NCI-H2227 (cell line): Measurements from ENCODE around the gene TRIO.

Experiments
- DNase-seq: peaks from one replicate; lab custom pipeline; 2025; ENCODE audit not compliant: unreplicated experiment; lab: John Stamatoyannopoulos, UW

The TRIO gene

GRCh38 chr5:14322437-14323187 lies 179.5 kb downstream of the TRIO start:
- DNase-seq, result no peak

DNA sequence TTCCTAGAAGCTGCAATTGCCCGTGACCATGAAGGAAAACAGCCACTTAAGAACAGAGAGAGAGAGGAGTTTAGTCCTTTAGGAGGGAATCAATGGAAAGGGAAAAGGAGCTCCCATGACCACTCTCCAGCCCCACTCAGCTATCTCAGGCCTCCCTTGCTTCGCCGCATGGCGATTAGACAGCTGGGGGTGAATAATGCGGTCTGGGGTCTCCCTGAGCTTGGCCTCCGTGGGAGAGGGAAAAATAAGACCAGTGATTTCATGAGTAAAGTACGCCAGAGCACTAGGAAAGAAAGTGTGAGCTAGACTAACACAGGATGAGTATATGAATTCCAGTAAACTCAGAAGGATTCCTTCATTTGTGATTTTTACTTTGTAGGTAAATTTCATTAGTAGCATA lies 180.3 kb downstream of the TRIO start:
- DNase-seq, result no peak

GRCh38 chr5:14325369-14325768 lies 182.2 kb downstream of the TRIO start:
- no peak for DNase-seq

GRCh38 chr5:14326035-14326903 lies 183.1 kb downstream of the TRIO start:
- DNase-seq, result peak; percentile 60

DNA sequence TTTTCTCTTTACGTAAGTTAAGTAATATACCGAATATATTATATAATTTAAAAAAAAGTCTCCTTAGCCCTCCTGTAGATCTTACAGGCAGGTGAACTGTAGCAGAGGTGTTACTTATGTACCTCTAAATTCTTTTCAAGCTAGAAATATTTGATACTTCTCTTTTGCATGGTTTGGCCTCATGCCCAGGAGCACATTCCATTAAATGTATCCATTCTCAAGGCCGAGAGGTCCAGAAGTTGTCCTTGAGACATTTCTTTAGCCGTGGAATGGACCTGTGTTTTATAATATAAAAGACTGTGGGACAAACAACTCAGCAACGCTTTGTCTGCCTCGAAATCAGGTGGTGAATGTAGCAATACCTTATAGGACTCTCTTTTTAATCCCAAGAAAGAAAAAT lies 184.5 kb downstream of the TRIO start:
- DNase-seq, result no peak

DNA sequence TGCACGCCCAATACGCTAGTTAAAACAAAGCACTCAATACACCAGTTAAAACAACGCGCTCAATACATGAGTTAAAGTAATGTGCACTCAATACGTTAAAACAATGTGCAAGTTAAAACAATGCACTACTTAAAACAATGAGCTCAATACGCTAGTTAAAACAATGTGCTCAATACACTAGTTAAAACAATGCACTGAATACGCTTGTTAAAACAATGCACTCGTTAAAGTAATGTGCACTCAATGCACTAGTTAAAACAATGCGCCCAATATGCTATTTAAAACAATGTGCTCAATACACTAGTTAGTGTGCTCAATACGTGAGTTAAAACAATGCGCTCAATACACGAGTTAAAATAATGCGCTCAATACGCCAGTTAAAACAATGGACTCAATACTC lies 185.0 kb downstream of the TRIO start:
- no peak for DNase-seq

GRCh38 chr5:14330291-14330690 lies 187.1 kb downstream of the TRIO start:
- no peak for DNase-seq

GRCh38 chr5:14330729-14331385 lies 187.7 kb downstream of the TRIO start:
- DNase-seq, result no peak

DNA sequence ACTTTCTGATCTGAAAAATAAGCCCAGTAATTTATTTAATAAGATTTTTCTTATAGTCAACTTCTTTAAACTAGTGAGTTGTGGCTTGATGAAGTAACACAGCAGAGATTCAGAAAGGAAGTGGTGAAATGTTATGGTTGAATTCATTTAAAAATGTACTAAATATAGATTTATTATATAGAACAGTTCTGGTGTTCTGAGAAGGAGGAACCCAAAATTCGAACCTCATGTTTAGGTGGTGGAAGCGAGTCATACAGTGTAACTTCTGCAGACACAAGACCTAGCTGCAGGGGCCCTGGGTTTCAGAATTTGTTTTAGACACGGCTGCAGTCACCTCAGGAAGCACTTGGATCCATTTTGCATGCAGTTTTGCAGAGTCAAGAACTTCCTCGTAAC lies 188.2 kb downstream of the TRIO start:
- DNase-seq, result no peak

DNA sequence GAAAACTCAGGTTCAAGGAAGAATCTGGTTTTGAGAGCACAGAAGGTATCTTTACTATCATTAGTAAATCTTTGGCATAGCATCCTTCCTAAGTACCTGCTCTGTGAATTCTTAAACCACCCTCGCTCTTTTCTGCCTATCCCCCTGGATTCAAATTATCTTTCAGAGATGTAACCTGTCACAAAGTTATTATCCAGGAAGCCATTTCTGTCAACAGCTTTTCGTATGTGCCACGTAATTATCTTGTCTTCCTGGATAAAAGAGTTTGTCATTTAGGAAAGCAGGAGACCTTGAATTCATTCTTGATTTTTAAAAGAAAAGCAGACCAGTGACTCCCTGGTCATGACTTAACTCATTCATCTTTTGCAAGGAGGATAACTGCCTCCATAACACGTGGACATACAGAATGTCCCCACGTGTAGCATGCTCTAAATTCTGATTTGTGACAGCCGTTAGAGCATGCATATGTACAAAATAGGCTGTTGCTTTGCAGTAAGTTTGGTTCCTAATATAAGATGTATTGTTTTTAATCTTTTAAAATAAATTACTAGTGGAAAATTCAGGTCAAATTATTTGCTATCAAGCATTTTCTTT lies 189.0 kb downstream of the TRIO start:
- DNase-seq, result peak; percentile 21

DNA sequence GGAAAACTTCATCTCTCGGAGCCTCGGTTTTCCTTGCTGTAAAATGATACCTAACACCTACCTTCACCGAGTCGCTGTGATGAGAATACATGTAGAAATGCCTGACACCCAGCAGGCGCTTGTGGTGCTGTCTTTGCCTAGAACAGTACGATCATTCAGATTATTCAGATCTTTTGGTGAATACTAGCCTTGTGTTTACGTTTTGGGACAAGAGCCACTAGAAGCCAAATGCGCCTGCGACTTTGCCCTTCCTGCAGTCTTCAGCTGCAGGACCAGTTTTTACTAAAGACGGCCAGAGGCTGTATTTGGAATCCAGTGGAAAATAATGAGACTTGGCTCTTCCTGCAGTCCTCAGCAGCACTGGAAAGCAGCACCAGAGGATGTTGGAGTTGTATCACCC lies 189.6 kb downstream of the TRIO start:
- no peak for DNase-seq

GRCh38 chr5:14337593-14337992 lies 194.5 kb downstream of the TRIO start:
- DNase-seq, result no peak

- no peak for DNase-seq
Measured at GRCh38 chr5:14339468-14339867, 196.3 kb downstream of the TRIO start.

DNA sequence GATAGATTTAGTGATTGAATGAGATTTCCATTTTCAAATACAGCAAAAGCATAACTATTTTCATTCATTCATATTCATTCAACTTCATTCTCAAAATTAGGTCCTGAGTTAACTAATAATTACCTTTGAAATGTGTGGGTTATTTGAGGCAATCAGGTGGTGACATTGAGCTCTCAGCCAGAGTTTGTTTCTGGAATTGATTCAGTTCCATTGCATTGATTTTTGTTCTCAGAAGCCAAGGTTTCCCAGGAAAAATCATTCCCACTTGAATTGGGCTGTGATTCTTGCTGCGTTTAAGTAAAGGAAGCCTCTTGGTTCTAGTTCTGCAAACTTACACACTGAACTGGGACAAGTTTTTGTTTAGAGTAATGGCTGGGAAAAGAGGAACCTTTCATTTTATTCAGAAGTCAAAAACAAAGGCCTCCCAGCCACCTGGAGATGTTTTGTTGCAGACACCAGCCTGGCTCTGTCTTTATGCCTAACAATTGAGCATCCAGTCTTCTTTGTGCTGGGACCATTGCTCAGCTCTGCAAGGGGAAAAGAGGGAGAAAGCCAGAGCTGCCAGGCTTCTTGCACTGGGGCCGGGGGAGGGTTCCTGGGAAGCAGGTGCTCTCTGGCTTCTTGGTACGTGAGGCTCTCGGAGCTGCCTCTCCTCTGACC lies 198.6 kb downstream of the TRIO start:
- DNase-seq, result no peak

DNA sequence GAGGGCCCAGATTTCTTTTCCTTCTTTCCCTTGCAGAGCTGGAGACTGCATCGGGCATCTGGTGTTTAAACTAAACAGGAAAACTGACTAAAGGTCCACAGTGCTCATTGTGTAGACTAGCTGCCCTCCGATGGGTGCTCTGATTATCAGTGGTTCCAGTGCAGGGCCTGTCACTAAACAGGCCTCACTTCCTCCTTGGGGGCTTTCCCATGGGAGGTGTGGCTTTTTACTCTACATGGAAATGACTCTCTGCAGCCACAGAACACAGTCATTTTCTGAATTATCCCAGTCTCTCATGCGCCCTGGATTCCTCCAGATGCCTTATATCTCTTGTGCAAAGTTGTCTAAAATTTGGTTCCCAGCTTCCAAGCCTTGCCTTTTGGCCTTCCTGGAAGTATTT lies 199.2 kb downstream of the TRIO start:
- no peak for DNase-seq

DNA sequence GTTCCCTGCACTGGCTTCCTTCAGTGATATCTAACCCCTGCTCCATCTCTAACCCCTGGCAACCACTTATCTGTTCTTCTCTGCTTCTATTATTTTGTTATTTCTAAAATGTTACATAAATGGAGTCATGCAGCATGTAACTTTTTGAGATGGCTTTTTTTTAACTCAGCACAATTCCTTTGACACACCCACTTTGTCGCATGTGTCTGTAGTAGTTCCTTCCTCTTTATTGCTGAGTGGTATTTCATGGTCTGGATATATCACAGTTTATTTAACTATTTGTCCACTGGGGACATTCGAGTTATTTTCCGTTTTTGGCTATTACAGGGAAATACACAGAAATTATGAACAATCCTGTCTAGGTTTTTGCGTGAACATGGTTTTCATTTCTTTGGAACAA lies 200.2 kb downstream of the TRIO start:
- no peak for DNase-seq

DNA sequence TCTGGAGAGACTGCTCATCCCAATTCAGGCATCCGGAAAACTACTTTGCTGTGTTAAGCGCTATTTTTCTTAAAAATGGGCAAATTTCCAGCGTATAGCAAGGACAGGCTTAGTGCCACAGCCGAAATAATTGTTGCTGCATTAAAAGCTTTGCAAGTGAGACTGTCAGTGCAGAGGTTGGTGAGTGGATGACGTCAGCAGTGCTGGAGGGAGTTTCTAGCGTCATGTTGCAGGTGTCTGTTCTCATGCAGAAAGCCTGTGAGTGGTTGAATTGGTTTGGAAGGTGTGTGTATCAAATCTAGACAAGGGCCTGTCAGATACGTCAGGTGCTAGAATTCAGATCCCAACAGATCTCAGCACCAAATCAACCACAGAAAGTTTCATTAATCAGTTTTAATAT lies 204.4 kb downstream of the TRIO start:
- DNase-seq, result no peak

- no peak for DNase-seq
Measured at GRCh38 chr5:14348142-14348541, 205.0 kb downstream of the TRIO start.

DNA sequence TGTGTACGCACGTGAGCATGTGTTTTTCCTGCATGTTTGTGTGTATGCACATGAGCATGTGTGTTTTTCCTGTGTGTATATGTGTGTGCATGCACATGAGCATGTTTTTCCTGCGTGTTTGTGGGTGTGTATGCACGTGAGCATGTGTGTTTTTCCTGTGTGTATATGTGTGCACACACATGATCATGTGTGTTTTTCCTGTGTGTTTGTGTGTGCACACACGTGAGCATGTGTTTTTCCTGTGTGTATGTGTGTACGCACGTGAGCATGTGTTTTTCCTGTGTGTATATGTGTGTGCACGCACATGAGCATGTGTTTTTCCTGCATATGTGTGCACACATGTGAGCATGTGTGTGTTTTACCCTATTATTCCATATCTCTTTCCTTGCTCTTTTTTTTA lies 205.9 kb downstream of the TRIO start:
- DNase-seq, result no peak

DNA sequence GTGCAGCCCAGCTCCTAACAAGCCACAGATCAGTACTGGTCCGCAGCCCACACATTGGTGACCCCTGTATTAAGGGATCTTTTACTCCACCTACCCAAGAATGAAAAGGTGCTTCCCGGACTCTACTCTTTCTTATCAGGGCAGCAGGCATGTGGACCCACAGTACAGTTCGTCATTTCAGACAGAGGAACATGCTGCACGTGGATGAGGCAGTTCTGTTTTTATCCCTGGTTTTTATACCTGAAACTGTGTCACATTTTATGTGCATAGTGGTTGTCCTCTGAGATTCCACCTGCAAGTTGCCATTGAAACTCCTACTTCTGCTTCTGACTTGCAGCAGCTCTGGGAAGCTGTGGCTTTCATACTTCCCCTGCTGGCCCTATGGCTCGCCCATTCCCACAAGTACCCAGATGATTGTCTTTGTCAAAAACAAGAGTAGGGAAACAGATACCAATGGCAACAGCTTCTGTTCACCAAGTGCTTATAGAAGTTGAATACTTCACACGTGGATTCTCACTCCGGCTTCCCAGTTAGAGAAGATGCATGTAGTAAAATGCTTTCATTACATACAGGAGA lies 208.0 kb downstream of the TRIO start:
- DNase-seq, result no peak
